Endometrial microvascular endothelial cells (primary cell): ENCODE measurements around the gene KY. TPM values are rescaled to one million over a fixed set of nuclear protein-coding genes. Genes with fewer than 3 reads are reported as not detected.
"Not testable (repeated sequence)": the region's sequence is repeated elsewhere in the genome, so short reads cannot be mapped to it uniquely, and the experiment has no call there.

Source experiments
- in situ Hi-C: cut with HindIII; loops from 2 replicates; pipeline ENCODE4 v1.10.0; 2017; ENCODE audit warnings: low sequenced_read_pairs, low pct_unique_long_range_greater_than_20kb; ENCODE audit errors: inconsistent ontology term
- total RNA-seq: library from RNA; depleted of rRNA; stranded (reverse); fragments of >200 nt; gene quantifications from one replicate; pipeline ENCODE4 v1.2.3, GENCODE V29; 2015; ENCODE audit errors: inconsistent ontology term

Gene KY
- total RNA-seq, 1 donor from 2014 or later: not detected

GRCh38 chr3:134594331-134594741 lies 56.5 kb downstream of the KY start:
- in situ Hi-C loops: no loop called here

GRCh38 chr3:134592806-134593205 lies 58.0 kb downstream of the KY start:
- in situ Hi-C loops: no loop called here

DNA sequence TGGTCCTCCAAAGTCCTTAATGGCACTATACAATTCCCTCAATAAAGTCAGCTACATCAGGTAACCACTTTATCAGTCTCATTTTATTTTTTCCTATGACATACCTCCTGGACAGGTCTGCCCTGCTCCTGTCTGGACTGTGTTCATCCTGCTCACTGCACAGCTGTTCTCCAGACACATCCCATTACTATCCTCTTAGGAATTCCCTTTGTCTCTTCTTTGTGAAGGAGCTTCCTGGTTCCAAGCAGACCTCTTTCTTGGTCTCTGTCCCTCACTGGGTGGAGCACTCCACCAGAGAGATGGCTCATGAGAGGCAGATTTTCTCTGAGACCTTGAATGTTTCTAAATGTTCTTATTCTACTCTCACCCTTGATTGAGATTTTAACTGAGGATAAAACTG lies 60.1 kb downstream of the KY start:
- in situ Hi-C loops: no loop called here

DNA sequence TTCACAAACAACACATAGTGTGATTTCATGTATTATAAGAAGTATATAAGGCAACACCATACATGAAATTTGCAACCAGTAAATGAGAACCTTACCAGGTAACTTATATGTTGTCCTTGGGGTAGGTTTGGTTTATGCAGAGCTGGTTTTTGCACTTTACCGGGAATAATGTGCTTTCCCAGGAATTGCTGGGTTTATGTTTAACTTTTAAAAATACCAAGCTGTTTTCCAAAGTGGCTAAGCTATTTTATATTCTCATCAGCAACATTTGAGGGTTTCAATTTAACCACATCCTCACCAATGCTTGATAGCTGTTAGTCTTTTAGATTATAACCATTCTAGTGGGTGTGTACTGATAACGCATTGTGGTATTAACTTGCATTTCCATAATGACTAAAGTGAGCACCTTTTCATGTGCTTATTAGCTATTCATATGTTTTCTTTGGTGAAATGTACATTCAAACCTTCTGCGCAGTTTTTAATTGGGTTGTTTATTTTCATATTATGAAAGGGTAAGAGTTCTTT lies 71.6 kb downstream of the KY start:
- in situ Hi-C loops: no loop called here

GRCh38 chr3:134576831-134577230 lies 74.0 kb downstream of the KY start:
- in situ Hi-C loops: no loop called here

DNA sequence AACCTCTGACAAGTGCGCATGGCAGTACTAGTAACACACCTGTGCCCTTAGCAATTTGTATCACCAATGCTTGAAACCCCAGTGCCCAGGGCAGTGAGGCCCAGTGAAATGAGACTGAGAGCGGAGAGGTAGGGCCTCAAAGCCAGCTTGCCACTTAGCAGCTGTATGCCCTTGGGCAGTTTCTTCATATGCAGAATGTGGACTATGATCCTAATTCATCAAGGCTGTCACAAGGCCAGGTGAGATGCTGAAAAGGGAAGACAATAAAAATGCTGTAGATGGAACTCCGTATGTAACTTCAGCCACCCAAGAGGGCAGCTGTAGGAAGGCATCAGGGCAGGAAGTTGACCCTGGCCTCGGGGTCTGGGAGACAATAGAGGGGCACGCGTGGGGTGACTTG lies 74.4 kb downstream of the KY start:
- in situ Hi-C loops: no loop called here

DNA sequence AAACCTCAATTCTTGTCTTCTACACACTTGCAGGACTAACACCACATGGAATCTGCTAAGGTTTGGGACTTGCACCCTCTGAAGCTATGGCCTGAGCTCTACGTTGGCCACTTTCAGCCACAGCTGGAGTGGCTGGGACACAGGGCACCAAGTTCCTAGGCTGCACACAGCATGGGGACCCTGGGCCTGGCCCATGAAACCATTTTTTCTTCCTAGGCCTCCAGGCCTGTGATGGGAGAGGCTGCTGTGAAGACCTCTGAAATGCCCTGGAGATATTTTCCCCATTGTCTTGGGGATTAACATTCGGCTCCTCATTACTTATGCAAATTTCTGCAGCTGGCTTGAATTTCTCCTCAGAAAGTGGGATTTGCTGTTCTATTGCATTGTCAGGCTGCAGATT lies 80.9 kb downstream of the KY start:
- in situ Hi-C loops: not testable (repeated sequence)

- in situ Hi-C loops: no loop called here
Observed at GRCh38 chr3:134568790-134569189, 82.0 kb downstream of the KY start.

DNA sequence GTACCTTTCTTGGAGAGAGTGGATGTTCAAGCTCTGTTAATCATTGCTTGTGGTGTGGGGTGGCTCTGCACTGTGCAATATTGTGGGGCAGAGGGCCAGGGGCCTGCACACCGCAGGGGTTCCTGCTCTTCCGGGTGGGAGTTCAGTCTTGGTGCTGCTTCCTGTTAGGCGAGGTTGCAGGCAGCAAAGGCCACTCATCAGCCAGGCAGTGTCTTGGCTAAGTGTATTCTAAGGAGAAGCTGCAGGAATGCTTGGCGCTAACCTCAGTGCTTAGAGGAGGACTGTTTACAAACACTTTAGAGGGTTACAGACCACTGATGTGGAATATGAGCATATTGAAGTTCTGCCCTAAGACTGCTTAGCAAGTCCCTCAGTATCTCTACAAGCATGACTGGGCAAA lies 83.2 kb downstream of the KY start:
- in situ Hi-C loops: no loop called here

DNA sequence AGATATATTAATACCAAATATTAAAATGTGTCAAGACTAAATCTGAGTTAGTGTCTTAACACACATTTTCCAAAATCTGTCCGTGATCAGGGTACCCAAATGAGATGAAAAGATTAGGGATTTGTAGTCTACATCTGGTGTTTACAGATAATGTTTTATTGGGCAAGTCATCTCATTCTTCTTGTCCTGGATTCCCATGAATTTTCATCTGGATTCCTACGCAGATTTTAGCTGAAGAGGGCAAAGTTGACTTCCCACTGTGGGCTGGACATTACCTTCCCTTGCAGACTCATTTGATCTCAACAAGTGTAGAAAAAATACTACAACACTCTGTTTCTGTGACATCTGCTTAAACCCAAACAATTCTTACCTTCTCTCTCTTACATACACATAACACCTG lies 85.8 kb downstream of the KY start:
- in situ Hi-C loops: no loop called here

- in situ Hi-C loops: no loop called here
Observed at GRCh38 chr3:134563601-134564000, 87.2 kb downstream of the KY start.

- in situ Hi-C loops: no loop called here
Observed at GRCh38 chr3:134562055-134562454, 88.8 kb downstream of the KY start.

DNA sequence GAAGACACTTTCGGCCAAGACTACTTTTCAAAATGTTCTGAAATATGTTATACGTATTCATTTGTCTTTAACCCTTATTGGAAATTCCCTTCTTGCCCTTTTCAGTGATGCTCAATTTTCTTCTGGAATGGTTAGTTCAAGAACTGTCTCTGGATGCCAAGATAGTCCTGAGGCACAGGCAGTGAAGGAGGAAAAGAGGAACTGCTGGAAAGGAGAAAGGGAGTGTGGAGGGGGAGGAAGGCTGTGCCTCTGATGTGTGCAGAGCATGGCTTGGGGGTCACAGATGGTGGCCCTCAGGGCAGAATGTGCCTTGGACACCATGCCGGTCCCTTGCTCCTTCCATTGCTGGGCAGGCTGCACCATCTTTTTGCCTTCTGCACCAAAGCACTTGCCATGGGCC lies 91.2 kb downstream of the KY start:
- in situ Hi-C loops: no loop called here

Other genes with a start within 250 kb of the KY start
- gene ANAPC13, start 165.0 kb downstream of the KY start, total RNA-seq: 105 TPM
- 23.1 TPM for gene CEP63, start 165.0 kb downstream of the KY start, total RNA-seq
- gene EPHB1, start 144.2 kb upstream of the KY start, total RNA-seq: 0.37 TPM